Activated T-helper 1 cell treated with Interleukin-2 at 50 U/mL for 16 hours (primary cell): ENCODE results near the gene CMC2.

Experiments used
- DNase-seq: peaks from one replicate; pipeline ENCODE4 v3.0.0-alpha.2; 2020; ENCODE audit warnings: low read depth

CMC2 gene

DNA sequence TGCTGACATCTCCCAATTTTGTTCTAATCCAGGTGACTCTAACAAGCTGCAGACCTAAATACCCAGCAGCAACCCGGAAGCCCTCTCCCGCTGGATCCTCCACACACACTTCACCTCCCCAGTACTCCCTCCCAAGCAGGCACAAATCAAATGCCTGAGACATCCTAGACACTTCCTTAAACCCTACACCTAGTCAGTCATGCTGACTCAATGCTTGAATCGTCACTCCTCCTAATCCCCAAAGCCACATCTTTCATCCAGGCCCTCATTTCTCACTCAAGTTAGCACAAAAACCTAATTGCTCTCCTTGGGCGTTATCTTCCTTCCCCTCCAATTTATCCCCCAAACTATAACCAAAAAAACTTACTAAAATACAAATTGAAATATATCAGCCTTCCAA lies 32.7 kb downstream of the CMC2 start:
- no peak for DNase-seq

DNA sequence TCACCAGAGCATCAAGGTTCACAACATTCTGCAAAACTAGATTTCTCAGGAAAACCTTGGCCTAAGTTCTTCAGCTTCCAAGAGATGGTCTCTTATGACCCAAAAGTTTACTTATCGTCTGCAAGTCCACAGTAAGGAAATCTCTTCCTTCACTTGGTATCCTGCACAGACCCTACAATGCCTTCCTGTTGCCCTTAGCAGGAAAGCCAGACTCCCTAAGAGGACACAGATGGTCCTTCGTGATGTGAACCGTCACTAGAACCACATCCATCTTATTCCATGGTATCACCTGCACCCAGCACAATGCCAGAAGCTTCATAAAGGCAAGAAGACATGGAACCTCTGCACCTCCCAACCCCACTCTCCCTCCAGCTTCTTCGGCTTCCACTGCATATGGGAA lies 34.1 kb downstream of the CMC2 start:
- no peak for DNase-seq

DNA sequence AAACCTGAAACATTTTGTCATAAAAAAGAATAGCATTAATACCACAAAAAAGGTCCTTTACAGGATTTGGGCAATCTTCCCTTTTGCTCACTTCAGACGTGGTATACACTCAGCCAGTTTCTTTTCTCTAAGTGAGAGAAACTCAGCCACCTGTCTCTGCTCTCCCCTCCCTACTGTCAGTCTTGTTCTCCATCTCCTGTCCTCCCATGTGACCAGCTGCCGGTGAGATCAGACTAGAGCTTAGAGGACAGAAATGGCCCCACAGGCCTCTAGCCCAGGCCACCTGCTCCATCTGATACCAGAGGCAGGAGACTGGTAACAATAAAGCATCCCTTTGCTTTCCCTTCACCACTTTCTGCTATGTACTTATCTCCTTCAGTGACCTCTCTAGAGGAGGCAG lies 34.9 kb downstream of the CMC2 start:
- no peak for DNase-seq

DNA sequence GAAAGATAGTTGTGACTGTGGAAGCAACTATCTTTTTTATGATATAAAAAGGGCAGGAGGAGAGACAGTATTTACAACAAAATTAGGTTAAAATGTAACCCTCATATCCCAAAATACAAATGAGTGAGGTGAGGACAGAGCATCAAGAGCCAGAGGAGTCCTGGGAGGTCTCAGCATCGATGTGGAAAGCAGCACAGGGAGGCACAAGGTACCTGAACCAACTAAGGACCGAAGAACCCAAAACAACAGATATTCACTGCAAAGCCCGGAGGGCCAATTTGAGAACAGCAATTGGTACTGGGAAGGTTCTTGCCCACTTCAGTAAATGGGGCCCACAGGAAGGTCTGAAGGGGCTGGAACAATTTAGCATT lies 37.6 kb downstream of the CMC2 start:
- DNase-seq: no peak

DNA sequence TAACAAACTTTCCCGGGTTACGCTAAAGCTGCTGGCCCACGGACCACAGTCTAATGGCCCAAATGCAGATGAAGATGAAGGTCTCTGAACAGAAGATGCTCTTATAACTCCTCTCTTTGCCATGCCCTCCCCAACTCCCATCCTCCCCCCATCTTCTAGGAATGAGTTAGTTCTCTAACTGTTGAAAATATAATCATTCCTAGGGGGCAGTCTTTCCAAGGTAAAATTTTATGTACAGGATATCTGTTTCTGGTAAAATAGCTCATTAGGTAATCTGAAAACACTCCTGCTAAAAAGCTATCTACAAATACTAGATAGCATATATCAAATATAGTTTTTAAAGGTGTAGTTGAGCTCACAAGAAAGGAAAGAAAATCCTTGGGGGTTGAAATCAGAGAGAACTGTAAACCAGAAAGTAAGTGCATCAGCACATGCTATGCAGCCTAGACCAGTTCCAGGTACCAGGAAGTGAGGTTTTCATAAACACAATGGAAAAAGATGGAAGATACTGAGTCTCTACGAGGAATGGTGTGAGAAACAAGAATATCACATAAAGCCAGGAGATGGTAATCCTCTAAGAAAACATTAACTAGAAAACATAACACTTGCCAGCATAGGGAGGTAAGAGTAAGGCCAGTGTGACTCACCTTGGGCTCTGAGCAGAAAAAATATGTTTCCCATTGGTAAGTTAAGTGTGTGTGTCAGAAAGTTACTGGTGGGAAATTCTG lies 38.1 kb downstream of the CMC2 start:
- DNase-seq: no peak

- no peak for DNase-seq
These were observed 40.1 kb downstream of the CMC2 start for GRCh38 chr16:80966617-80967016.

GRCh38 chr16:80964351-80964750 lies 42.3 kb downstream of the CMC2 start:
- no peak for DNase-seq

DNA sequence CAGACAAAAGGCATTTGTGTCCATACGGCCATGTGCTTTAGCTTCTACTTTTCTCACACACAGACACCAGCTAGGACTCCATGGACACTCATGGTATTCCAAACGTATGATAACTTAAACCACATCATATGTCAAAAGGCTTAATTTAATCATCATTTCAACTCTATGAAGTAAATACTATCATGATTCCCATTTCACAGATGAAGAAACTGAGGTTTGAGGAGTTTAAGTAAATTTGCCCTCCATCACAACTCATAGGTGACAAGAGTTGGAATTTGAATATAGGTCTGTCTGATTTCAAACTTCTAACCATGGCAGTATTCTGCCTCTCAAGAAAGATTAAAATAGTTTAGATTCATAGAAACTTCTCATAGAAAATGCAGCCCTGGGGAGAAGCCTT lies 43.8 kb downstream of the CMC2 start:
- DNase-seq: no peak

- no peak for DNase-seq
These were observed 48.4 kb downstream of the CMC2 start for GRCh38 chr16:80958284-80958683.

GRCh38 chr16:80954985-80955384 lies 51.7 kb downstream of the CMC2 start:
- no peak for DNase-seq

DNA sequence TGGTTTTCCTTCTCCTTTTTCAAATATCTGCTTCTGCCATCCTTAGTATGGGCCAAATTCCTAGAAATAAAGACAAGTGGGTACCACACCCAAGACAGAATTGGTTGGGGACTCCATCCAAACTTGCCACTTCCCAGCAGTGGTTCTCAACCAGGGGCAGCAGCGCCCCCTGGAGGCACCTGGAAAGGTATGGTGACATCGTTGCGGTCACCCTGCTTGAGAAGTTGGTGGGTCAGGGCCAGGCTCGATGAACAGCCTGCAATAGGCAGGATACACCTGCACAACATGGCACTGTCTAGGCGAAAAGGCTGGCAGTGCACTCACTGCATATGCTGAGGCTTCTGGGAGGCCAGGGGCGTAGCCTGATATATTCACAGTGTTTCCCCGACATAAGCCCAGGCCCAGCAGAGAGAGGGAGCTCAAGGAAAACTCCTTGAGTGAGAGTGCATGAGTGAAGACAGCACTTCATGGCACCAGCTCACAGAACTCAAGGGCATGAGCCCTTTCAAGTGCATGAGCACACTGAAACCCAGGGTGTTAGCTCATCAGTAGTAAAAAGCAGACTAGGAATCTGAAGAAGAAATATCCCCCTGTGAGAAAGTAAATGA lies 57.7 kb downstream of the CMC2 start:
- DNase-seq: no peak

- no peak for DNase-seq
These were observed 58.7 kb downstream of the CMC2 start for GRCh38 chr16:80947708-80948625.

DNA sequence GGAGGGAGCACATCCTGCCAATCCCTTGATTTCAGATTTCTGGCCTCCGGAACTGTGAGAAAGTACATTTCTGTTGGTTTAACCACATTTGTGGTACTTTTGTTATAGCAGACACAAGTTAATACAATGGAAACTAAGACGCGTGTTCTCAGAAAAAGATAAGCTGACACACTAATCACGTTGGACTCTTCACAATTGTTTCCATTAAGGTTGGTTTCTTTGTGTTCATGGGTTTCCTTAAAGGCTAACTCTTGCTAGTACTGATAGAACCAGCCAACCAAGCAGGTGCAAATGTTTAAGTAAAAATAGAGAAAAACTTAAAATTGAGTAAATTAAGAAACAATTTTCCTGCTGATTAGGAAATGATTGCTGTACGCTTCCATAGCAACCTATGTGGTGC lies 59.4 kb downstream of the CMC2 start:
- no peak for DNase-seq

- DNase-seq: no peak
These were observed 60.2 kb downstream of the CMC2 start for GRCh38 chr16:80946481-80946880.

- no peak for DNase-seq
These were observed 66.4 kb downstream of the CMC2 start for GRCh38 chr16:80940069-80940856.

DNA sequence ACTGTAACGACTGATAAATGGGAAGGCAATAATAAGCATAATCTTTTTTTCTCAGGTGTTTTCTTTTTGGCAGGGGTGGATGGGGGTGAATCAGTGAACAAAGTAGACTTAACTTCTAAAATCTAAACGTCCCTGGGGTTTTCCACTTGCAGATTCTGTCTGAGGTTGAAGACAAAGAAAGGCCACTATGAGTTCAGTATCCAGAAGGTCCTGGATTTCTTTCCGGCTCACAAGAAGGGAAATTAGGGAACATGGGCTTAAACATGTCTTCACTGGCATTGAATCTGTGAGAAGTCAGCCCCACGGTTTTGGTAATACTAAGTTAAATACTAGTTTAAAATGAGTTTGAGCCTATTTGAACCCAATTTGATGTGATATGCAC lies 67.8 kb downstream of the CMC2 start:
- DNase-seq: no peak

DNA sequence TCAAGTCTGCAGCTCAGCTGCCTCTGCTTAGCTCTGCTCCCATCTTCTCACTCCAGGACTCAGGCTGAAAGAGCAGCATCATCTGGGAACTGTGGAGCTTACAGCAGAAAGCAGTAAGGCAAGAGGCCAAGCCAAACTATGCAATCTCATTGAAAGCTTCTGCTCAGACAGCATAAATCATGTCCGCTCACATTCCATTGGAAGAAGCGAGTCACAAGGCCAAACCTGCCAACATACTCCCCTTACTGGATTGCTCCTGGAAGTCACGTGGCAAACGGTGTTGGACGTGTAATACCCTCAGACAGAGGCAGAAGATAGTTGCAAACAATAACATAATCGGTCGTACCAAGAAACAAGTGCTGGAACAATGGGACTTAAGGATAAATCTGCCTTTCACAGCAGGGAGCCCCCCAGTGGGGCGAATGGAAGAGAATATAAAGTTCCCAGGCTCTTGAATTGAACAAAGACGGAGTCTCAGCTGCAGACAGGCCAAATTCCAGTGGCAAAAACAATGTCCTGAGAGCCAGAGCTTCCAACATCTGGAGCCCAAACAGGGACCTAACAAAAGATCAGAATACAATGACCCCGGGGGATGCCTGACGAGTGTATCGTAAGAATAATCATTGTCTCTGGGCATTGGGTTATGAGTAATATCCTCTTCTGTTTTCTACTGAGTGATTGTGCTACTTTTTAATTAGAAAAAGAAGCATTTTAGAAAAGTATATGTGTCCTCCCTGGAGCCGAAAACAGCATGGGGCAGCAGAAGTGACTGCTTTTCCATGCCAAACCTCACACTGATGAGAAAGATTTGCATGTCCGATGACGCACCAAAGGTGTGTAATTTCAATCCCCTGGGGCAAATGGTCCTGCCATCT lies 68.4 kb downstream of the CMC2 start:
- no peak for DNase-seq

DNA sequence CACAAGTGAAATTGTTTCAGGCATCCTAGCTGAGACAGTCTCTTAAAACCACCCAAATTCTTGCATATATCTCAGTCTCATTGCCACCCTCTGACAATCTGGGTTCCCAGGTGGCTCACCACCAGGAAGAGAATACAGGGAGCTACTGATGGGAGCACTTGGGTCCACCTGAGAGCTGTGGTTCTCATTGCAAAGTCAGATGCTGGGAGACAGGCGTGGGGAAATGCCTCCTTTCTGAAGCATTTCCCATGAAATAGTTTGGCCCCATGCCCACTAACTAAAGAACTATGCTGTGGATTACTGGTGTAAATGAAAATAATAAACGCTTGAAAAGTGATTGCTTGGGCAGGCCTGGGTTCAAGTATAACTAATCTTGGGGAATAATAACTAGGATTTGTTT lies 70.3 kb downstream of the CMC2 start:
- no peak for DNase-seq

GRCh38 chr16:80935691-80936090 lies 71.0 kb downstream of the CMC2 start:
- no peak for DNase-seq

GRCh38 chr16:80932708-80933095 lies 74.0 kb downstream of the CMC2 start:
- no peak for DNase-seq
